Activated CD8-positive, alpha-beta T cell treated with anti-CD3 and anti-CD28 coated beads for 36 hours (primary cell): ENCODE data around the gene CAMK4. TPM values are rescaled to one million over a fixed set of nuclear protein-coding genes. Genes with fewer than 3 reads are reported as not detected.
A peak's percentile ranks its signal among the peaks of the same experiment; 100 is the strongest.

Experiments
- ATAC-seq: fragments of 200-7000 bp; cut with Tn5 transposase; one replicate; pipeline ENCODE4 v1.10.0; 2021; ENCODE audit warnings: mild to moderate bottlenecking, moderate library complexity
- CTCF ChIA-PET: fragments of 350-600 bp; sonication (Branson Sonifier 250); formaldehyde crosslinking; loops from one replicate; lab custom pipeline; 2021; ENCODE audit warnings: antibody characterized with exemption; lab: Charles Lee
- POLR2A ChIA-PET: fragments of 350-600 bp; sonication (Branson Sonifier 250); formaldehyde crosslinking; loops from one replicate; lab custom pipeline; 2021; ENCODE audit warnings: antibody characterized with exemption; lab: Charles Lee
- DNase-seq: peaks from one replicate; pipeline ENCODE4 v3.0.0-alpha.2; 2020
- H3K27ac Mint-ChIP-seq: one replicate; pipeline ENCODE4 v1.8.0; 2021; ENCODE audit warnings: mild to moderate bottlenecking, mixed read lengths
- H3K27me3 Mint-ChIP-seq: one replicate; pipeline ENCODE4 v1.8.0; 2021; ENCODE audit warnings: mixed read lengths
- H3K36me3 Mint-ChIP-seq: one replicate; pipeline ENCODE4 v1.8.0; 2021; ENCODE audit warnings: low read depth, mixed read lengths
- H3K4me1 Mint-ChIP-seq: one replicate; pipeline ENCODE4 v1.8.0; 2021; ENCODE audit warnings: low read depth, mixed read lengths
- H3K4me3 Mint-ChIP-seq: one replicate; pipeline ENCODE4 v1.8.0; 2021; ENCODE audit warnings: mild to moderate bottlenecking, moderate library complexity, mixed read lengths
- H3K9me3 Mint-ChIP-seq: one replicate; pipeline ENCODE4 v1.8.0; 2021; ENCODE audit warnings: mixed read lengths
- CTCF ChIP-seq: fragments of 200-600 bp; IDR thresholded peaks from one replicate; pipeline ENCODE4 v1.8.0; 2022; ENCODE audit warnings: antibody characterized with exemption, mild to moderate bottlenecking
- intact Hi-C: fragments of 100-400 bp; cut with micrococcal nuclease; formaldehyde crosslinking; loops from one replicate; pipeline ENCODE4 v1.10.0; 2022
- total RNA-seq, 2 experiments: library from RNA; stranded (reverse); gene quantifications; one replicate each; pipeline ENCODE4 v1.2.3, GENCODE V29; 2021

The CAMK4 gene
- total RNA-seq, 2 experiments from 2014 or later: 79.7 to 80.7 TPM

- TF ChIP-seq CTCF: no peak
- Mint-ChIP-seq H3K4me3 (no peak overlapping the region), H3K4me1 (peaks cover 11% of the 10 kb centered on the region), H3K27me3 (no peaks in the 10 kb centered on the region), H3K36me3 (no peaks in the 10 kb centered on the region), H3K9me3 (no peaks in the 10 kb centered on the region), H3K27ac (no peak overlapping the region)
- POLR2A ChIA-PET: no interaction called here
- ATAC-seq (no peak), DNase-seq (no peak)
- CTCF ChIA-PET: interaction anchor here (1.8 to 2.7 kb wide), 2 partner anchors 11 to 30 kb away, joined by 5 to 17 read pairs; no protein-coding TSS in a partner anchor
- intact Hi-C loops: no loop called here
Measured at GRCh38 chr5:111520908-111521307, 296.7 kb downstream of the CAMK4 start.

- ChIA-PET POLR2A (no interaction called here), CTCF (interaction anchor here (1.1 kb wide), 1 partner anchor 9 kb away, joined by 3 read pairs; no protein-coding TSS in a partner anchor)
- ATAC-seq (no peak), DNase-seq (no peak)
- H3K9me3 Mint-ChIP-seq: peaks cover 4% of the 10 kb centered on the region
- no peaks in the 10 kb centered on the region for H3K36me3 Mint-ChIP-seq
- no peaks in the 10 kb centered on the region for H3K27me3 Mint-ChIP-seq
- no peak for TF ChIP-seq CTCF
- no peak overlapping the region for H3K4me3 Mint-ChIP-seq
- intact Hi-C loops: no loop called here
- peaks cover 23% of the 10 kb centered on the region for H3K4me1 Mint-ChIP-seq
- H3K27ac Mint-ChIP-seq: no peak overlapping the region
Measured at GRCh38 chr5:111528056-111528455, 303.9 kb downstream of the CAMK4 start.

- intact Hi-C loops: loop anchor here (5.0 kb wide), 1 partner anchor 617 kb away; no protein-coding TSS in a partner anchor
- ATAC-seq: peak; percentile 100
Measured at GRCh38 chr5:111530298-111530740, 306.1 kb downstream of the CAMK4 start.

GRCh38 chr5:111532886-111533582 lies 308.9 kb downstream of the CAMK4 start:
- ChIA-PET CTCF (interaction anchor here (1.5 to 4.0 kb wide), 2 partner anchors 17 to 614 kb away, joined by 3 to 58 read pairs; no protein-coding TSS in a partner anchor), POLR2A (interaction anchor here (0.5 kb wide), 1 partner anchor 887 kb away, joined by 3 read pairs; no protein-coding TSS in a partner anchor)
- Mint-ChIP-seq H3K9me3 (peaks cover 4% of the 10 kb centered on the region), H3K27me3 (peaks cover 1% of the 10 kb centered on the region), H3K4me1 (peaks cover 20% of the 10 kb centered on the region), H3K4me3 (no peak overlapping the region), H3K27ac (no peak overlapping the region), H3K36me3 (no peaks in the 10 kb centered on the region)
- TF ChIP-seq CTCF: no peak
- intact Hi-C loops: loop anchor here (5.0 kb wide), 1 partner anchor 614 kb away; no protein-coding TSS in a partner anchor
- no peak for ATAC-seq
- DNase-seq: no peak

More at GRCh38 chr5:111530298-111530740, 306.1 kb downstream of the CAMK4 start:
- Mint-ChIP-seq H3K27me3 (no peaks in the 10 kb centered on the region), H3K9me3 (peaks cover 4% of the 10 kb centered on the region), H3K36me3 (no peaks in the 10 kb centered on the region), H3K27ac (peak overlapping the region; percentile 93), H3K4me3 (peak overlapping the region; percentile 55), H3K4me1 (peaks cover 18% of the 10 kb centered on the region)
- TF ChIP-seq CTCF: no peak
- CTCF ChIA-PET: interaction anchor here (0.9 to 4.0 kb wide), 7 partner anchors 12 to 616 kb away, joined by 3 to 58 read pairs (median 9); partner anchors contain the start of gene STARD4
- POLR2A ChIA-PET: interaction anchor here (1.0 to 1.2 kb wide), 2 partner anchors 12 to 18 kb away, joined by 4 read pairs; partner anchors contain the start of gene STARD4
- DNase-seq: peak; percentile 94
